GM12865 (cell line): Measurements from ENCODE around the gene TCF12.

Experiments
- DNase-seq: peaks from one replicate; pipeline ENCODE4 v3.0.0; 2010; ENCODE audit warnings: low read depth
- H3K4me3 ChIP-seq: 2 replicates; pipeline ENCODE4 v1.5.1; 2011; ENCODE audit warnings: mild to moderate bottlenecking, low read depth, low read length, control low read depth
- CTCF ChIP-seq: IDR thresholded peaks from 2 replicates; pipeline ENCODE4 v1.5.1; 2011; ENCODE audit warnings: low read length, control low read depth, low read depth, inconsistent platforms; ENCODE audit not compliant: insufficient read depth; ENCODE audit errors: missing control alignments

The TCF12 gene

DNA sequence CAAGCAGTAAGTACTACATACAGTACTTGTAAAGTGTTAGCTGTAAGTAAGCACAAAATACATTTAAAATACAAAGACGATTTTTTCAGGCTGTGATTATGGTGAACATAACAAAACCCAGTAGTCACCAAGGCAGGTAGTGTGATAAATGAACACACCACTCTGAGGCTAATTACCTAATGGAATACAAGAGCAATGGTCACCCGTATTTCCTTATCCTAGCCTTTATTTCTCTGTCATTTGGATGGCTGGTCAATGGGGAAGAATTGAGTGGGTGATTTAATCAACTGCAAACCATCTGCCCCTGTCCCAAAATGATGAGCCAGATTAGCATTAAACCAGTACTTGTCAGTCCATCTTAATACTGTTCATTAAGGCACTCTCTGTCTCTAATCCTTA is 368.7 kb downstream of the TCF12 start:
- no peak overlapping the region for H3K4me3 ChIP-seq

GRCh38 chr15:57288926-57289580 is 370.6 kb downstream of the TCF12 start:
- no peak overlapping the region for H3K4me3 ChIP-seq
- DNase-seq = no peak
- TF ChIP-seq CTCF = no peak

More for the DNA sequence above, 368.7 kb downstream of the TCF12 start:
- no peak for DNase-seq
- no peak for TF ChIP-seq CTCF

DNA sequence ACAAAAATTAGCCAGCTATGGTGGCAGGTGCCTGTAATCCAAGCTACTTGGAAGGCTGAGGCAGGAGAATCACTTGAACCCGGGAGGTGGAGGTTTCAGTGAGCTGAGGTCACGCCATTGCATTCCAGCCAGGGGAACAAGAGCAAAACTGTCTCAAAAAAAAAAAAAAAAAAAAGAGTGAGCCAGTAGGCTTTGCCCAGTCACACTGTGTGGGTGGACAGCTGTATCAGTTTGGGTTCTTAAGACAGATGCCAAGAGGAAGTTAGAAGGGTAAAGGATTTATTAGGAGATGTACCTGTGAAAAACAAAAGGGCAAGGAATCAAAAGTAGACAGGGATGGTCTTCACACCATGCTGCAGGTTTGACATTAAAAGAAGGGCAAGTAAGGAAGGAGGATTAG is 371.7 kb downstream of the TCF12 start:
- no peak overlapping the region for H3K4me3 ChIP-seq
- DNase-seq = no peak
- TF ChIP-seq CTCF = no peak

GRCh38 chr15:57290826-57291225 is 372.4 kb downstream of the TCF12 start:
- DNase-seq = no peak
- TF ChIP-seq CTCF = no peak
- H3K4me3 ChIP-seq = no peak overlapping the region

DNA sequence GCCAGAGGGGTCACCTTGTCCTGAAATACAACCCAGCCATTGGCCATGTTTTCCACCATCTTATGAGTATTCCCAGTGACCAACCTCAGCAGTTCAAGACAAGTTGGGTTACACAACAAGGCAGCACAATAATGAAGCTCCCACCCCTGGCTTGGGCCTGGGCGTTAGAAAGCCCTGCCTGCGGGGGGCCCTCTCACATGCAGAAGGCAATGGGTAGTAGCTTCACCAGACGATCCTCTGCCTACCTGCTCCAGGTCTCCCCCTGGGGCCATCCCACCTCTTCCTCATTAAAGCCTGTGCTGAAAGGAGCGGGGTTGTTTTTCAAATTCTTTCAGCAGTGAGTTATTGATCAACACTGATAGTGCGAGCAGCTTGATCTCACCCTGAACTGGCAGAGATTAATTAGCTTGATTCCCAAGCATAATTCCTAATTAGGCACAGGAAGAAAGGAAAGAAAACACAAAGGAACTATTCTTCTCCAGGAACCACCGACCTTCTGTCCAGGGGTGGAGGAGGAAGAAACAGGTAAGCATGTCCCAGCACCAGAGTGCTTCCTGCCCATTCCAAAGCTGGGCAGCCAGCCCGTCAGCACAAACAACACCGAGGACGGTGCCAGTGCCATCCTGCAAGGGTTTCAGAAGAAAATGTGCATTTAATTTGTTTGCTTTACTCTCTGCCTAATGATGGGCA is 378.2 kb downstream of the TCF12 start:
- no peak for DNase-seq
- no peak overlapping the region for H3K4me3 ChIP-seq
- no peak for TF ChIP-seq CTCF

DNA sequence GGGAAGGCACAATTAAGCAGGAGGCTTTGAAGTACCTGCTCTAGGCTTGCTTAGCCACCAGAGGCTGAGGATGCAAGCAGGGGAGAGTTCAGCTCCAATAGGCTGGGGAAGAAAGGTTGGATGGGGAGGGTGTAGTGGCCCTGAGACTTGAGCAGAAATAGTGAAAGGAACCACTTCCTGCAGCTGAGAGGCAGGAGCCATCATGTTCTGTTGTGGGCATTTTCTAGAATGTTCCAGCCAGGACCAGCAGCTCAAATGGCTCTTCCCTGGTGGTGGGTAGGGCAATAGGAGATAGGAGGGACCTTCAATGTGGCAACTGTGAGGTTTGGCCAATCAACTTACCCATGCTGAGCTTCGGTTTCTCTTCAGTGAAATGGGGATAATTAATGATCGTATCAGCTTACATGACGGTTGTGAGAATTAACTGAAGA is 378.7 kb downstream of the TCF12 start:
- no peak overlapping the region for H3K4me3 ChIP-seq
- peak; percentile 31 for DNase-seq
- no peak for TF ChIP-seq CTCF
